Kasumi-1 (cell line): Measurements from ENCODE around the gene TWSG1.
"Not testable (repeated sequence)": the region's sequence is repeated elsewhere in the genome, so short reads cannot be mapped to it uniquely, and the experiment has no call there.

ENCODE experiments used
- DNase-seq, 2 experiments: peaks; one replicate each; lab custom pipeline; 2025; lab: John Stamatoyannopoulos, UW

TWSG1 gene

DNA sequence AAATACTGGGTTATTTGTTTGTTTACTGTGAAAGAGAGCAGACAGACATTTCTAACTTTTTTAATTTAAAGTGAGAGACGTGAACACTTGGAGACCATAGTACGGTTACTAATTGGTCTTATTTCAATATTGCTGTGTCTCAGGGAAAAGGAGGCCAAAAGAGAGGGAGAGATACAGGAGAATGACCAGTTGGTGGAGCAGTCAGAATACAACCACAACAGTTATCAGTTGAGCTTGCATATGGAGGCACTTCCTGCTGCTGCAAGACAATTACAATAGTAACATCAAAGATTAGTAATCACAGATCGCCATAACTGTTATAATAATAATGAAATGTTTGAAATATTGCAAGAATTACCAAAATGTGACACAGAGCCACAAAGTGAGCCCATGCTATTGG lies 58.2 kb downstream of the TWSG1 start:
- DNase-seq: no peak

- no peak for DNase-seq
These were observed 59.5 kb downstream of the TWSG1 start for GRCh38 chr18:9394046-9394445.

GRCh38 chr18:9400197-9400596 lies 65.6 kb downstream of the TWSG1 start:
- DNase-seq: no peak

DNA sequence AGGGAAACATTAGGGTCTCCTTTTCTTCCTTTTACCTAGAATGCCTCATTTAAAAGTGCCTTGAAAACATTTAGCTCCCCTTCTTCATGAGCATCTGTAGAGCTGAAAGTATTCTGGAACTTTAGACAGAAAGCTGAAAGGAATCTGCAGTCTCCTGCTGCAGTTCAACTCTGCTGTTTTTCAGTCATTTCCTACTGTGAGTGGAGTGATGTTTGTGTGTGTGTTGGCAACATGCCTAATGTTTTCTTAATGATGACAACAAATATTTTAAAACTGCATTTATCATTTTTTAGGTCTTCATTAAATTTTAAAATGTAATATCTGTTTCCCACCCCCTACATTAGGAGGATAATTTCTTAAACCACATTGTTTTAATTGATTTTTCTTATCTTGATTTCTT lies 66.6 kb downstream of the TWSG1 start:
- DNase-seq: no peak

- not testable (repeated sequence) for DNase-seq
These were observed 67.9 kb downstream of the TWSG1 start for GRCh38 chr18:9402358-9403007.

DNA sequence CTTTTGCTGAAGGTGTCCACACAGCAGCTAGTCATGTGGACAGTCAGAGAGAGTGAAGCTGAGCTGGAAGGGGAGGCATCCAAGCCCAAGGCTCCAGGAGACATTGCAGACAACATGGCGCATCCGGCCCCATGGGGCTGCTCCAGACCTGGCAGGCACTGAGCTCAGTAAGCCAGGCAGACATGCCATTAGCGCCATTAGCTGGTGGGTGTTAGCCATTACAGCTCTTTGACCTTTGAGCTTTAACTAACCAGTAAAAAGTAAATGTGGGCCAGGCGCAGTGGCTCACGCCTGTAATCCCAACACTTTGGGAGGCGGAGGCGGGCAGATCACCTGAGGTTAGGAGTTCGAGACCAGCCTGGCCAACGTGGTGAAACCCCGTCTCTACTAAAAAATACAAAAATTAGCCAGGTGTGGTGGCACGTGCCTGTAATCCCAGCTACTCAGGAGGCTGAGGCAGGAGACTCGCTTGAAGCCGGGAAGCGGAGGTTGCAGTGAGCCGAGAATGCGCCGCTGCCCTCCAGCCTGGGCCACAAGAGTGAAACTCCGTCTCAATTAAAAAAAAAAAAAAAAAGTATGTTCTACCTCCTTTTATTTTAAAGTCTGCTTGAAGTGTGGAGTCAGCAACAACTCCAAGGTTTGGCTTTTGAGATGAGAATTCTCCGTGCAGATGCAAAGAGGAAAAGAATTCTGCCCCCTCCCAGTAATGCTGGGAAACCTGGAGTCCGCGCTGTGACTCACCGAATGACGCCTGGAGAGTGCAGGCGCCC lies 69.4 kb downstream of the TWSG1 start:
- DNase-seq: no peak

GRCh38 chr18:9404565-9405060 lies 70.0 kb downstream of the TWSG1 start:
- DNase-seq: peak; percentile 87 to 90

- DNase-seq: no peak
These were observed 70.6 kb downstream of the TWSG1 start for GRCh38 chr18:9405130-9405529.

- DNase-seq: no peak
These were observed 71.4 kb downstream of the TWSG1 start for GRCh38 chr18:9405977-9406376.

GRCh38 chr18:9410515-9410914 lies 75.9 kb downstream of the TWSG1 start:
- DNase-seq: no peak

GRCh38 chr18:9413576-9413975 lies 79.0 kb downstream of the TWSG1 start:
- DNase-seq: no peak

DNA sequence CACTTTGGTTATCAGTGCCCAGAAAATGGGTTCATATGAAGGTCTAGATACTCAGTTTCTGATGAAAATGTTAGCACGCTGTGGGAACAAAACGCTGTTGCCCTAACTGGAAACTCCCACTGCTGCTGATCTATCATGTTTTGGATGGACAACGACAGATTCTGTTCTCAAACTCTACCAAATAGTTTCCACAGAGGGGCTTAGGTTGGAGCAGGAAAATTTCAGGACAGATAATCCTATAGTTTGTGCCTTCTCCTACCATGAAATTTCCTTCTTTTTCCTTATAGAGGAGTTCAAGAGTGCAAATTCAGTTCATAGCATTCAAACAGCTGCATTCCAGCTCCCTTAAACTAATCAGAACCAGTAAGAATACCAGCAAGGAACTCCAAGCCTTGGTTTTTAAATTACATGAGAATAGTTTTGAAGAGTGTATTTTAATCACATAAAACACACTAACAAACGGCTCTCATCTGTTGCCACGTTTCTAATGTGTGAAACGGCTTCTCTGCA lies 82.0 kb downstream of the TWSG1 start:
- no peak for DNase-seq

- DNase-seq: no peak
These were observed 82.7 kb downstream of the TWSG1 start for GRCh38 chr18:9417073-9417851.

- DNase-seq: no peak
These were observed 83.6 kb downstream of the TWSG1 start for GRCh38 chr18:9418047-9418690.

- no peak for DNase-seq
These were observed 85.5 kb downstream of the TWSG1 start for GRCh38 chr18:9419956-9420631.

DNA sequence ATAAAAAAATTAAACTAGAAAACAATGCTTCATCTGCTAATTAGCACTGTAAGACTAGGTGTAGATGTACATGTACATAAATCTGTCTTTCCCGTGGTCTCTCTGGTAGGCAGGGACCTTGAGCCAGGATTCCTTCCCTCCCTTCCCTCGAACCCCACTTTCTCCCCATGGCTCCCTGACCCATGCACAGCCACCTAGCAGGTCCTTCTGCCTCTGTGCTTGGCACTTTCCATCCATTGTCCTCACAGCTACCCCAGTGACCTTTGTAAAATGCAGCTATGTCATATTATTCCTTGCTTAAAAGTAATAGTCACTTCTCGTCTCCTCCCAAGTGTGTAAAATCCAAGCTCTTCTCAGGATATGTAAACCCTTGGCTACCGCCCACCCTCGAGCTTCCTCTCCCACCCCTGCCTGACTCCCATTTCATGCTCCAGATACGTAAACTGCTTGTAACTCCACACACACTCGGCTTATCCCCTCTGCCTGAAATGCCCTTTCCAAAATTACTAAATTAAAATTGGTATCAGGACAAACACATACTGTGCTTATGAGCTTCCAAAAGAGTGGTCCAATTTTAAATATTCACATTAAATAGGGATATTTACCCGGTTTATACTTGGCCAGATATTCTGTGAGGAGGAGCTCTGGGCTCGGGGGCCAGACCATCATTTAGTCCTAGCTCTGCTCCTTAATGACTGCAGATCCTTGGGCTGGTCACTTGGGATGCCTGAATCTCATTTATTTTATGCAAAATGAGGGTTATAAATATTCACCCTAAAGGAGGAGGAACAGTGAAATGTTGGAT lies 86.7 kb downstream of the TWSG1 start:
- no peak for DNase-seq

- DNase-seq: no peak
These were observed 87.3 kb downstream of the TWSG1 start for GRCh38 chr18:9421901-9422327.

DNA sequence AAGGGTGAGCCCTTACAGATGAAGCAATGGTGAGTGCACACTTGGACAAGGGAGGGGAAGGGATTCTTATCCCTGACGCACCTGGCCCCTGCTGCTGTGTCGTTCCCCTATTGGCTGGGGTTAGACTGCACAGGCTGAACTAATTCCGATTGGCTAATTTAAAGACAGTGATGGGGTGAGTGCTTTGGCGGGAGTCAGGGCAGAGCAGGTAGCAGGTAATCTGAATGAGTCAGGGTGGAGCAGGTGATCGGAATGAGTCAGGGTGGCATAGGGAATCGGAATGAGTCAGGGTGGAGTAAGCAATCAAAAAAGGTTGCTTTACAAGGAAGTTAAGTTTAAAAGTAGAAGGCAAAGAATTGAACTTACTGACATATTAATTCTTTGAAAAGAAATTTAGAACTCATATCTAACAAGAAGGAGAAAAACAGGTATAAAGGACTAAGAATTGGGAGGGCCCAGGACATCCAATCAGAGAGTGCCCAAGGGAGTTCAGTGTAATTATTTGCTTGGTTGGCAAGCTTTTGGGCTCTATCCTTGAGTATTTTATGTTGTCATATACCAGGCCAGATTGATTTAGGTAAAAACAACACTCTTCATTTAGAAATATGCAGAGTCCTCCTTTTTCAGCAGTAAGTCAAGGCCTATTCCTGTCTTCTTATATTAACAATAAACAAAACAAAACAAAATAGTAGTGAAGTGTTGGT lies 88.4 kb downstream of the TWSG1 start:
- DNase-seq: no peak

DNA sequence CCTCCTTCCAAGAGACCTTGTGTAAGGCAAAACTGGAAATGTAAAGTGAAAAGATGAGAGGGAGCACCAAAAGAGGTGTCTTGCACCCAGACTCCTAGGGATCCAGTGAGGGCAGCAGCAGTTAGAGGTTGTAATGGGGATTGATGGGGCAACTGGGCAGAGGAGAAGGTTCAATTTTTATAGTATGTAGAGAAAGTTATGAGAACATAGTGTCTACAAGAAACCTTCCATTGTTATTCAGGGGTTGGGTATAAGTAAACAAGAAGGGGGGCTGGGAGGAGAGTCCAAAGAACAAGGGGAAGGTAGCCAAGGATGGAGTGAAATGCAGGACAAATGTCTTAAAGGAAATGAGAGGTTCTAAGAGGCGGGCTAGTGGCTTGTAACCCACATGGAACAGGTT lies 89.1 kb downstream of the TWSG1 start:
- DNase-seq: not testable (repeated sequence)

DNA sequence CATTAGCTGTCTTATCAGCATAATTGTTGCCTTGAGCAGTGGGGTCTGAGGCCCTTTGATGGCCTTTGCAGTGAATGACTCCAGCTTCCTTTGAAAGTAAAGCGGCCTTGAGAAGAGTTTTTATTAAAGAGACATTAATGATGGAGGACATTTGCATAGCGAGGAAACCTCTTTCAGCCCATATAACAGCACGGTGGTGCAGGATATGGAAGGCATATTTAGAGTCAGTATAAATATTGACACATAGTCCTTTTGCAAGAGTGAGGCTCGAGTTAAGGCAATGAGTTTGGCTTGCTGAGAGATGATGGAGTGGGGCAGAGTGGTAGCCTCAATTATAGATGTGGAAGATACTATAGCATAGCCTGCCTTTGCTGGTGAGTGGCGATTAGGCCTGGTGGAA lies 89.7 kb downstream of the TWSG1 start:
- not testable (repeated sequence) for DNase-seq
